Measurements from ENCODE around the gene CREB5. TPM values are rescaled to one million over a fixed set of nuclear protein-coding genes. Genes with fewer than 3 reads are reported as not detected.

CREB5 gene
- total and polyA plus RNA-seq, 2 donors (not counting 3 experiments of a cell fraction or from before 2014, with no cell fraction given), result 19.6 to 28.4 TPM

GRCh38 chr7:28808796-28809533 lies 396.6 kb downstream of the CREB5 start:
- Histone ChIP-seq H3K4me3 (replicated peaks in 1 of 3; ENCODE audit: insufficient read depth in 1 of 3, low read depth in 1 of 3, low read length in 3 of 3) (no peak overlapping the region), H3K4me1 (ENCODE audit: control insufficient read depth, extremely low read depth, insufficient read depth, low read length) (no peaks in the 10 kb centered on the region), H3K27ac (ENCODE audit: insufficient read depth, low read depth, low read length) (no peak overlapping the region), H3K9me1 (replicated peaks; ENCODE audit: control insufficient read depth, extremely low read depth, insufficient read depth, low read length) (no peaks in the 10 kb centered on the region), H3K27me3 (ENCODE audit: control insufficient read depth in 2 of 2, insufficient read depth in 2 of 2, low read length in 2 of 2) (no peaks in the 10 kb centered on the region), H3K9me3 (replicated peaks; ENCODE audit: control insufficient read depth, insufficient read depth, low read length) (no peaks in the 10 kb centered on the region), H3K79me2 (ENCODE audit: control insufficient read depth, insufficient read depth, low read length) (no peaks in the 10 kb centered on the region), H3K9ac (replicated peaks; ENCODE audit: extremely low read depth, insufficient read depth, low read length) (no peak overlapping the region), H2AFZ (ENCODE audit: low read depth, low read length) (no peak overlapping the region), H3K4me2 (ENCODE audit: insufficient read depth, low read length) (no peak overlapping the region), H3K36me3 (ENCODE audit: control insufficient read depth in 2 of 2, extremely low read depth in 1 of 2, insufficient read depth in 2 of 2, low read length in 2 of 2) (peaks cover 0 to 4% of the 10 kb centered on the region in 2 experiments), H4K20me1 (replicated peaks; ENCODE audit: control insufficient read depth, extremely low read depth, insufficient read depth, low read length) (no peaks in the 10 kb centered on the region)
- intact Hi-C loops (cut with micrococcal nuclease) (no loop called here), dilution Hi-C loops (cut with MboI; ENCODE audit: extremely low pct_ligation_motif_present, low sequenced_read_pairs) (no loop called here)
- no TSS peak for BruUV-seq (replicated peaks)
- CTCF ChIA-PET, result interaction anchor here (0.6 to 1.2 kb wide), 2 partner anchors 10 to 740 kb away, joined by 3 to 5 read pairs; no protein-coding TSS in a partner anchor
- DNase-seq (ENCODE audit: low read depth, low spot score), result no peak
- FAIRE-seq, result no peak
- POLR2A ChIA-PET, result no interaction called here
- TF ChIP-seq GATA2 (IDR thresholded peaks at IDR 0.05; ENCODE audit: insufficient read depth, insufficient read length, low read depth, low read length) (no peak), MYC (IDR thresholded peaks at IDR 0.05; ENCODE audit: low read depth, low read length) (no peak), JUN (IDR thresholded peaks at IDR 0.05; ENCODE audit: borderline replicate concordance, insufficient read depth, insufficient read length, low read depth) (no peak), EZH2 (IDR thresholded peaks at IDR 0.05; ENCODE audit: borderline replicate concordance, low read depth, low read length, severe bottlenecking) (no peak), FOS (IDR thresholded peaks at IDR 0.05; ENCODE audit: borderline replicate concordance, insufficient read depth, low read length) (no peak), MAX (IDR thresholded peaks at IDR 0.05; ENCODE audit: insufficient read depth, insufficient read length) (no peak)

DNA sequence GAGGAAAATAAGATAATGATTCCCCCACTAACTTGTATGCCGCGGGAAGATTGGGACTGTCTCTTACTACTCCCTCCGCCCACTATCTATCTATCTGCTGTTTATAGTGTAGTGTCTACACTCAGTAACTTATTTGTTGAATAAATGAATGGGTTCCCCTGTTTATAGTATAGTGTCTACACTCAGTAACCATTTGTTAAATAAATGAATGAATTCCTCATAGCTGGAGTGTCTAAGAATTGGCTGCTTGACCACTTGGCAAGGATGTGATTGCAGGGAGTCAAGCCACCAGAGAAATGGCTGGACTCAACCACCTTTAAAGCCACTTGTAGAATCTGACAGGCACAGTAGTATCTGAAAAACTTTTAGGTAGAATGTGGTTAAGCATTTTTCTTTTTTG lies 398.7 kb downstream of the CREB5 start:
- no peaks in the 10 kb centered on the region for H3K36me3 ChIP-seq (ENCODE audit: control insufficient read depth in 2 of 2, extremely low read depth in 1 of 2, insufficient read depth in 2 of 2, low read length in 2 of 2)
- H3K4me2 ChIP-seq (ENCODE audit: insufficient read depth, low read length), result no peak overlapping the region
- POLR2A ChIA-PET, result no interaction called here
- H3K9me1 ChIP-seq (replicated peaks; ENCODE audit: control insufficient read depth, extremely low read depth, insufficient read depth, low read length), result no peaks in the 10 kb centered on the region
- no peaks in the 10 kb centered on the region for H4K20me1 ChIP-seq (replicated peaks; ENCODE audit: control insufficient read depth, extremely low read depth, insufficient read depth, low read length)
- H3K27me3 ChIP-seq (ENCODE audit: control insufficient read depth in 2 of 2, insufficient read depth in 2 of 2, low read length in 2 of 2), result no peaks in the 10 kb centered on the region
- H3K9ac ChIP-seq (replicated peaks; ENCODE audit: extremely low read depth, insufficient read depth, low read length), result no peak overlapping the region
- no peaks in the 10 kb centered on the region for H3K4me1 ChIP-seq (ENCODE audit: control insufficient read depth, extremely low read depth, insufficient read depth, low read length)
- no peaks in the 10 kb centered on the region for H3K9me3 ChIP-seq (replicated peaks; ENCODE audit: control insufficient read depth, insufficient read depth, low read length)
- no peaks in the 10 kb centered on the region for H3K79me2 ChIP-seq (ENCODE audit: control insufficient read depth, insufficient read depth, low read length)
- no peak for FAIRE-seq
- DNase-seq (ENCODE audit: low read depth, low spot score), result no peak
- CTCF ChIA-PET, result no interaction called here
- no peak for TF ChIP-seq FOS (IDR thresholded peaks at IDR 0.05; ENCODE audit: borderline replicate concordance, insufficient read depth, low read length)
- no TSS peak for BruUV-seq (replicated peaks)
- H2AFZ ChIP-seq (ENCODE audit: low read depth, low read length), result no peak overlapping the region
- dilution Hi-C loops (cut with MboI; ENCODE audit: extremely low pct_ligation_motif_present, low sequenced_read_pairs) (no loop called here), intact Hi-C loops (cut with micrococcal nuclease) (no loop called here)
- no peak overlapping the region for H3K27ac ChIP-seq (ENCODE audit: insufficient read depth, low read depth, low read length)
- no peak overlapping the region for H3K4me3 ChIP-seq (replicated peaks in 1 of 3; ENCODE audit: insufficient read depth in 1 of 3, low read depth in 1 of 3, low read length in 3 of 3)

All from endothelial cell of umbilical vein (primary cell).